Neural cell (in vitro differentiated cells): ENCODE data around the gene CDK4. TPM values are rescaled to one million over a fixed set of nuclear protein-coding genes. Genes with fewer than 3 reads are reported as not detected.

Experiments used
- H2AFZ ChIP-seq: fragments of 200-600, 300-800 bp; sonication (generic), shearing (Covaris generic); 2 replicates; pipeline ENCODE4 v1.6.0; 2014; ENCODE audit warnings: low read depth, mild to moderate bottlenecking, antibody characterized with exemption, low read length, moderate library complexity
- H3F3A ChIP-seq: fragments of 200-600 bp; shearing (Covaris generic); 2 replicates; pipeline ENCODE4 v1.6.1; 2016; ENCODE audit warnings: mild to moderate bottlenecking, moderate library complexity, mixed read lengths, antibody characterized with exemption, low read length; ENCODE audit not compliant: insufficient read depth, poor library complexity, severe bottlenecking
- H3K27ac ChIP-seq: fragments of 200-600, 300-800 bp; sonication (generic), shearing (Covaris generic); 2 replicates; pipeline ENCODE4 v1.5.1; 2014; ENCODE audit warnings: mild to moderate bottlenecking, low read length, moderate library complexity
- H3K27me3 ChIP-seq: fragments of 300-800, 200-600 bp; sonication (generic), shearing (Covaris generic); 2 replicates; pipeline ENCODE4 v1.6.0; 2014; ENCODE audit warnings: mild to moderate bottlenecking, low read depth, low read length, moderate library complexity; ENCODE audit not compliant: insufficient read depth
- H3K36me3 ChIP-seq: fragments of 300-800, 200-600 bp; sonication (generic), shearing (Covaris generic); 2 replicates; pipeline ENCODE4 v1.5.1; 2014; ENCODE audit warnings: mild to moderate bottlenecking, antibody characterized with exemption, low read length, moderate library complexity; ENCODE audit not compliant: insufficient read depth
- H3K4me2 ChIP-seq: fragments of 300-800, 200-600 bp; sonication (generic), shearing (Covaris generic); 2 replicates; pipeline ENCODE4 v1.6.0; 2014; ENCODE audit warnings: mild to moderate bottlenecking, low read length
- H3K4me3 ChIP-seq: fragments of 300-800, 200-600 bp; sonication (generic), shearing (Covaris generic); 2 replicates; pipeline ENCODE4 v1.5.1; 2014; ENCODE audit warnings: mild to moderate bottlenecking, low read length, moderate library complexity
- H3K79me2 ChIP-seq: fragments of 200-600 bp; shearing (Covaris generic); replicated peaks from 2 replicates; pipeline ENCODE4 v1.6.0; 2014; ENCODE audit warnings: mild to moderate bottlenecking, low read length, moderate library complexity; ENCODE audit not compliant: insufficient read depth
- H3K9ac ChIP-seq: fragments of 300-800, 200-600 bp; sonication (generic), shearing (Covaris generic); 2 replicates; pipeline ENCODE4 v1.6.1; 2016; ENCODE audit warnings: mild to moderate bottlenecking, low read length, mixed read lengths
- H3K9me2 ChIP-seq: fragments of 200-600 bp; shearing (Covaris generic); 2 replicates; pipeline ENCODE4 v1.6.1; 2016; ENCODE audit warnings: mild to moderate bottlenecking, low read length, mixed read lengths; ENCODE audit not compliant: insufficient read depth
- H3K9me3 ChIP-seq: fragments of 200-600, 300-800 bp; sonication (generic), shearing (Covaris generic); 2 replicates; pipeline ENCODE4 v1.6.1; 2016; ENCODE audit warnings: mild to moderate bottlenecking, mixed run types, low read length, moderate library complexity, mixed read lengths
- H4K20me1 ChIP-seq: fragments of 200-600 bp; shearing (Covaris generic); 2 replicates; pipeline ENCODE4 v1.6.1; 2016; ENCODE audit warnings: mild to moderate bottlenecking, mixed run types; ENCODE audit not compliant: insufficient read depth
- CTCF ChIP-seq: fragments of 450-650 bp; IDR thresholded peaks from 2 replicates; pipeline ENCODE4 v1.5.1; 2014; ENCODE audit warnings: antibody characterized with exemption, mild to moderate bottlenecking, moderate library complexity; ENCODE audit not compliant: poor library complexity, severe bottlenecking
- EP300 ChIP-seq: fragments of 450-650 bp; conservative IDR thresholded peaks from 2 replicates; pipeline ENCODE4 v1.6.1; 2014; ENCODE audit warnings: antibody characterized with exemption, mild to moderate bottlenecking, moderate library complexity; ENCODE audit not compliant: poor library complexity, severe bottlenecking
- EZH2 ChIP-seq: fragments of 200-600, 300-800 bp; shearing (Covaris generic), sonication (generic); IDR thresholded peaks from 2 replicates; pipeline ENCODE4 v1.6.1; 2014; ENCODE audit warnings: antibody characterized with exemption, low read length, borderline replicate concordance, mild to moderate bottlenecking; ENCODE audit not compliant: insufficient read depth, poor library complexity, severe bottlenecking
- MXI1 ChIP-seq: fragments of 450-650 bp; conservative IDR thresholded peaks from 2 replicates; pipeline ENCODE4 v1.6.1; 2014; ENCODE audit warnings: antibody characterized with exemption, mild to moderate bottlenecking; ENCODE audit not compliant: poor library complexity, severe bottlenecking
- POLR2AphosphoS5 ChIP-seq: IDR thresholded peaks from 2 replicates; pipeline ENCODE4 v1.6.1; 2012
- RAD21 ChIP-seq: fragments of 450-650 bp; conservative IDR thresholded peaks from 2 replicates; pipeline ENCODE4 v1.6.1; 2014; ENCODE audit warnings: antibody characterized with exemption, mild to moderate bottlenecking, moderate library complexity
- SMC3 ChIP-seq: fragments of 450-650 bp; conservative IDR thresholded peaks from 2 replicates; pipeline ENCODE4 v1.6.1; 2014; ENCODE audit warnings: antibody characterized with exemption, mild to moderate bottlenecking, moderate library complexity; ENCODE audit not compliant: poor library complexity
- TAF1 ChIP-seq: IDR thresholded peaks from 2 replicates; pipeline ENCODE4 v1.6.1; 2012; ENCODE audit warnings: low read depth
- polyA plus RNA-seq: library from polyadenylated mRNA; depleted of rRNA; stranded (reverse); fragments of >200 nt; gene quantifications from 2 replicates; pipeline ENCODE4 v1.2.3, GENCODE V29; 2014
- TF ChIP-seq, protein P1 (sequence below): IDR thresholded peaks from 2 replicates; pipeline ENCODE4 v1.6.1; 2012; ENCODE audit warnings: borderline replicate concordance

The CDK4 gene
- polyA plus RNA-seq, 1 donor from 2014 or later, result 104 TPM

- Histone ChIP-seq H3K9me2 (no peaks in the 10 kb centered on the region), H3K36me3 (no peaks in the 10 kb centered on the region), H3K4me2 (no peak overlapping the region), H3K9ac (no peak overlapping the region), H3K4me3 (no peak overlapping the region), H3K79me2 (no peaks in the 10 kb centered on the region), H3F3A (no peaks in the 10 kb centered on the region), H2AFZ (no peak overlapping the region), H4K20me1 (no peaks in the 10 kb centered on the region), H3K9me3 (no peaks in the 10 kb centered on the region), H3K27ac (no peak overlapping the region), H3K27me3 (peaks cover 3% of the 10 kb centered on the region)
- TF ChIP-seq EZH2 (no peak), SMC3 (no peak), EP300 (no peak), TAF1 (no peak), MXI1 (no peak), POLR2AphosphoS5 (no peak), RAD21 (no peak), CTCF (no peak)
- TF ChIP-seq, protein P1, sequence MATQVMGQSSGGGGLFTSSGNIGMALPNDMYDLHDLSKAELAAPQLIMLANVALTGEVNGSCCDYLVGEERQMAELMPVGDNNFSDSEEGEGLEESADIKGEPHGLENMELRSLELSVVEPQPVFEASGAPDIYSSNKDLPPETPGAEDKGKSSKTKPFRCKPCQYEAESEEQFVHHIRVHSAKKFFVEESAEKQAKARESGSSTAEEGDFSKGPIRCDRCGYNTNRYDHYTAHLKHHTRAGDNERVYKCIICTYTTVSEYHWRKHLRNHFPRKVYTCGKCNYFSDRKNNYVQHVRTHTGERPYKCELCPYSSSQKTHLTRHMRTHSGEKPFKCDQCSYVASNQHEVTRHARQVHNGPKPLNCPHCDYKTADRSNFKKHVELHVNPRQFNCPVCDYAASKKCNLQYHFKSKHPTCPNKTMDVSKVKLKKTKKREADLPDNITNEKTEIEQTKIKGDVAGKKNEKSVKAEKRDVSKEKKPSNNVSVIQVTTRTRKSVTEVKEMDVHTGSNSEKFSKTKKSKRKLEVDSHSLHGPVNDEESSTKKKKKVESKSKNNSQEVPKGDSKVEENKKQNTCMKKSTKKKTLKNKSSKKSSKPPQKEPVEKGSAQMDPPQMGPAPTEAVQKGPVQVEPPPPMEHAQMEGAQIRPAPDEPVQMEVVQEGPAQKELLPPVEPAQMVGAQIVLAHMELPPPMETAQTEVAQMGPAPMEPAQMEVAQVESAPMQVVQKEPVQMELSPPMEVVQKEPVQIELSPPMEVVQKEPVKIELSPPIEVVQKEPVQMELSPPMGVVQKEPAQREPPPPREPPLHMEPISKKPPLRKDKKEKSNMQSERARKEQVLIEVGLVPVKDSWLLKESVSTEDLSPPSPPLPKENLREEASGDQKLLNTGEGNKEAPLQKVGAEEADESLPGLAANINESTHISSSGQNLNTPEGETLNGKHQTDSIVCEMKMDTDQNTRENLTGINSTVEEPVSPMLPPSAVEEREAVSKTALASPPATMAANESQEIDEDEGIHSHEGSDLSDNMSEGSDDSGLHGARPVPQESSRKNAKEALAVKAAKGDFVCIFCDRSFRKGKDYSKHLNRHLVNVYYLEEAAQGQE, result no peak
Measured at GRCh38 chr12:57720606-57721595, 31.2 kb downstream of the CDK4 start.

DNA sequence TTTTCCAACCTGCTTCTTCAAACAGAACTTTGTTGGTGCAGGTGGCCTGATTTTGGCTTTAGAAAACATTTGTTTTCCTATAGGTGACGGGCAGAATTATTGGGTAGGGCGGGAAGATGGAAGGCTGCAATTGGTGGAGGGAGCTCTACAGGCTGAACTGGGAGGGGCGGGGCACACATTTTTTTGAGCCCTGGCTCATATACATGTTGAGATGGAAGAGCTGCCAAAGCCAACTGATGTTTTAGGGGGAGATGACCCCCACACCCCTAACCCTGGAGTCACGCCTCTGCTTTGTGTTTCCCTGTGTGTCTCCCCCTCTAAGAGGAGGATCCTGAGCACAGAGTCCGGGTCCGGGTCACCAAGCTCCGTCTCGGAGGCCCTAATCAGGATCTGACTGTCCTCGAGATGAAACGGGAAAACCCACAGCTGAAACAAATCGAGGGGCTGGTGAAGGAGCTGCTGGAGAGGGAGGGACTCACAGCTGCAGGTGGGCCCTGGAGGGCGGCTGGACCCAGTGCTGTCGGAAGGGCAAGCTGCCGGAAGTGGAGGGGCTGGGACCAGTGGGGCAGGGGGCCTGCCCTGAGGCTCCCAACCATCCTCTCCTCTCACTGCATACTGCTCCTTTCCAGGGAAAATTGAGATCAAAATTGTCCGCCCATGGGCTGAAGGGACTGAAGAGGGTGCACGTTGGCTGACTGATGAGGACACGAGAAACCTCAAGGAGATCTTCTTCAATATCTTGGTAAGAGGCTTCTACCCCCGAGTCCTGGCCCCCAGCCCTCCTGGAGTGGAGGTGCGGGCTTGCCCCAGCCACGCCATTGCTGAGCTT, 32.1 kb downstream of the CDK4 start:
- Histone ChIP-seq H3F3A (no peaks in the 10 kb centered on the region), H3K9me2 (no peaks in the 10 kb centered on the region), H2AFZ (no peak overlapping the region), H3K4me3 (no peak overlapping the region), H3K4me2 (no peak overlapping the region), H3K27me3 (no peaks in the 10 kb centered on the region), H3K79me2 (no peaks in the 10 kb centered on the region), H3K36me3 (no peaks in the 10 kb centered on the region), H3K27ac (no peak overlapping the region), H4K20me1 (no peaks in the 10 kb centered on the region), H3K9ac (no peak overlapping the region), H3K9me3 (no peaks in the 10 kb centered on the region)
- TF ChIP-seq SMC3, result no peak
- no peak for TF ChIP-seq MXI1
- no peak for TF ChIP-seq TAF1
